ENCODE data around the gene C5AR2.
A peak's percentile ranks its signal among the peaks of the same experiment; 100 is the strongest.
"Not testable (repeated sequence)": the region's sequence is repeated elsewhere in the genome, so short reads cannot be mapped to it uniquely, and the experiment has no call there.

C5AR2 gene

DNA sequence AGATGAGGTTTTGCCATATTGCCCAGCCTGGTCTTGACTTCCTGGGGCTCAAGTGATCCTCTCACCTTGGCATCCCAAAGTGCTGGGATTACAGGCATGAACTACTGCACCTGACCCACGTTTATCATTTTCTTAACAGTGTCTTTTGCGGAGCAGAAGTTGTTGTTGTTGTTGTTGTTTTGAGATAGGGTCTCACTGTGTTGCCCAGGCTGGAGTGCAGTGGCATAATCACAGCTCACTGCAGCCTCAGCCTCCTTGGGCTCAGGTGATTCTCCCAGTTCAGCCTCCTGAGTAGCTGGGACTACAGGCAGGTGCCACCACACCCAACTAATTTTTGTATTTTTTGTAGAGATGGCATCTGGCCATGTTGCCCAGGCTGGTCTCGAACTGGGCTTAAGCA is 55.6 kb downstream of the C5AR2 start:
- not testable (repeated sequence) for DNase-seq (ENCODE audit: low spot score)

DNA sequence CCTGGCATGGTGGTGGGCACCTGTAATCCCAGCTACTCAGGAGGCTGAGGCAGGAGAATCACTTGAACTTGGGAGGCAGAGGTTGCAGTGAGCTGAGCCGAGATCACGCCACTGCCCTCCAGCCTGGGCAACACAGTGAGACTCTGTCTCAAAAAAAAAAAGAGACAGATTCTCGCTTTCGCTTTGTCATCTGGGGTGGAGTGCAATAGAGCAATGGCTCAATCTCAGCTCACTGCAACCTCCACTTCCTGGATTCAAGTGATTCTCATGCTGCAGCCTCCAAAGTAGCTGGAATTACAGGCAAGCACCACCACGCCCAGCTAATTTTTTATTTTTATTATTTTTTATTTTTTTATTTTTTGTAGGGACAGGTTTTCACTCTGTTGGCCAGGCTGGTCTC is 56.7 kb downstream of the C5AR2 start:
- not testable (repeated sequence) for DNase-seq (ENCODE audit: low spot score)

DNA sequence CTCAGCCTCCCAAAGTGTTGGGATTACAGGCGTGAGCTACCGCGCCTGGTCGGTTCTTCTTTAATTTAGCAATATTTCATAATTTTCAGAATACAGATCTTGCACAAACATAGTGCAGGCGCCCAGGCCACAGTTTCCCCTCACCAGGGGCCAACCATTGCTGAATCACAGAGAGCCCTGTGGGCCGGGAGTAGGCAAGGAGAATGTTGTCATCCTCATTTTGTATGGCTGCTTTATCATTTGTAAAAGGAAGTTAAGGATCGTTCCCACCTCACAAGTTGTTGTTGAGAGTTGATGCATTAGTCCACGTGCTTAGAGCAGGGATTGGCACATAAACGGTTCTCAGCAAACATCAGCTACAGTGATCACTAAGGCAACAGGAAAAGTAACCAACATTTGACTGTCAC is 57.2 kb downstream of the C5AR2 start:
- DNase-seq (ENCODE audit: low spot score): no peak

GRCh38 chr19:47390533-47391488 is 58.8 kb downstream of the C5AR2 start:
- DNase-seq (ENCODE audit: low spot score): no peak

DNA sequence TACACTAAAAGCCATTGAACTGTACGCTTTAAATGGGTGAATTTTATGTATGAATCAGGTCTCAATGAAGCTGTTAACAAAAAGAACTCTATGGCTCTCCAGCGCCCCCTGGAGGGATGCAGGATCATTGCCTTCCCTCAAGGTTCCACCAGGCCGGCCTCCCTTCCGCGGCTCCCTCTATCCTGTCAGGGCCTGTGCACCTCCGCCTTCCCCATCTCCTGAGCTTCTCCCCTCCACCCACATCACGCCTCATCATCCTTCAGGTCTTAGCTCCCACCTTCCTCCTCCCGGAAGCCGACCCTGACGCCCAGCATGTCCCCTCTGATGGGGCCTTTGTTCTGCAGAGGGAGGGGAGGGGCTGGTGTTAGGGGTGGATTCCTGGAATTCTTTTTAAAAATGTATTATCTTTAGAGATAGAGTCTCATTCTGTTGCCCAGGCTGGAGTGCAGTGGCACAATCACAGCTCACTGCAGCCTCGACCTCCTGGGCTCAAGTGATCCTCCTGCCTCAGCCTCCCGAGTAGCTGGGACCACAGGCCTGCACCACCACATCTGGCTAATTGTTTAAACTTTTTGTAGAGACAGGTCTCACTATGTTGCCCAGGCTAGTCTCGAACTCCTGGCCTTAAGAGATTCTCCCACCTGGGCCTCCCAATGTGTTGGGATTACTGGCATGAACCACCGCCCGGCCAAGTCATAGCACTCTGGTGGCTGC is 59.7 kb downstream of the C5AR2 start:
- DNase-seq (ENCODE audit: low spot score): peak; percentile 86

Measured in iPS-NIHi11 (cell line).